ENCODE measurements around the gene IQCN. TPM values are rescaled to one million over a fixed set of nuclear protein-coding genes. Genes with fewer than 3 reads are reported as not detected.

The IQCN gene
- total RNA-seq, 2 experiments from 2014 or later, result 0.59 to 0.69 TPM

DNA sequence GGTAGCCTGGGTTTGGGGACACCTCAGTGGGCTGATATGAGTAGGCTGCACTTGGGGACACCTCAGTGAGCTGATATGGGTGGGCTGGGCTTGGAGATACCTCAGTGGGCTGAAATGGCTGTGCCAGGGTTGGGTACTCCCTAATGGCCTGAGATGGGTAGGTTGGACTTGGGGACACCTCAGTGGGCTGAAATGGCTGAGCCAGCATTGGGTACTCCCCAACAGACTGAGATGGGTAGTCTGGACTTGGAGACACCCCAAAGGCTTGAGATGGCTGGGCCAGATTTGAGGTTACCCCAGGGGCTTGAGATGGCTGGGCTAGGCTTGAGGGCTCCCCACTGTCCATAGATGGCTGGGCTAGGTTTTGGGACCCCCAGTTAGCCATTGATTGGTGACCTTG is 12.1 kb downstream of the IQCN start:
- intact Hi-C loops (cut with micrococcal nuclease), result no loop called here
- Mint-ChIP-seq H3K27ac (no peak overlapping the region), H3K27me3 (no peaks in the 10 kb centered on the region), H3K36me3 (ENCODE audit: low read depth) (no peaks in the 10 kb centered on the region), H3K4me1 (ENCODE audit: low read depth) (no peaks in the 10 kb centered on the region), H3K4me3 (no peak overlapping the region), H3K9me3 (no peaks in the 10 kb centered on the region)
- DNase-seq (no peak), ATAC-seq (no peak)
- POLR2A ChIA-PET, result interaction anchor here (1.3 kb wide), 2 partner anchors 18 to 58 kb away, joined by 4 read pairs; partner anchors contain the start of gene RAB3A
- TF ChIP-seq CTCF (IDR thresholded peaks at IDR 0.05), result no peak
- CTCF ChIA-PET, result interaction anchor here (1.5 to 2.1 kb wide), 3 partner anchors 10 to 17 kb away, joined by 4 to 12 read pairs (median 9); no protein-coding TSS in a partner anchor

DNA sequence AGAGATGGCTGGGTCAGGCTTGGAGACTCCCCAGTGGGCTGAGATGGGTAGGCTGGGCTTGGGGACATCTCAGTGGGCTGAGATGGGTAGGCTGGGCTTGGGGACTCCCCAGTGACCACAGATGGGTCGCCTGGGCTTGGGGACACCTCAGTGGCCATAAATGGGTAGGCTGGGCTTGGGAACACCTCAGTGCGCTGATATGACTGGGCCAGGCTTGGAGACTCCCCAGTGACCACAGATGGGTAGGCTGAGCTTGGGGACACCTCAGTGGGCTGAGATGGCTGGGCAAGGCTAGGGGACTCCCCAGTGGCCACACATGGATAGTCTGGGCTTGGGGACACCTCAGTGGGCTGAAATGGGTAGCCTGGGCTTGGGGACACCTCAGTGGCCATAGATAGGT is 12.8 kb downstream of the IQCN start:
- ATAC-seq, result no peak
- no peak overlapping the region for H3K27ac Mint-ChIP-seq
- DNase-seq, result no peak
- no peaks in the 10 kb centered on the region for H3K4me1 Mint-ChIP-seq (ENCODE audit: low read depth)
- no peak for TF ChIP-seq CTCF (IDR thresholded peaks at IDR 0.05)
- no peak overlapping the region for H3K4me3 Mint-ChIP-seq
- POLR2A ChIA-PET, result interaction anchor here (1.2 kb wide), 1 partner anchor 18 kb away, joined by 4 read pairs; no protein-coding TSS in a partner anchor
- CTCF ChIA-PET, result interaction anchor here (1.0 to 2.1 kb wide), 6 partner anchors 9 to 67 kb away, joined by 3 to 12 read pairs (median 4); no protein-coding TSS in a partner anchor
- H3K36me3 Mint-ChIP-seq (ENCODE audit: low read depth), result no peaks in the 10 kb centered on the region
- H3K9me3 Mint-ChIP-seq, result no peaks in the 10 kb centered on the region
- intact Hi-C loops (cut with micrococcal nuclease), result no loop called here
- H3K27me3 Mint-ChIP-seq, result no peaks in the 10 kb centered on the region

GRCh38 chr19:18259893-18260292 is 14.4 kb downstream of the IQCN start:
- H3K36me3 Mint-ChIP-seq (ENCODE audit: low read depth), result no peaks in the 10 kb centered on the region
- no peak overlapping the region for H3K27ac Mint-ChIP-seq
- intact Hi-C loops (cut with micrococcal nuclease), result no loop called here
- H3K9me3 Mint-ChIP-seq, result no peaks in the 10 kb centered on the region
- DNase-seq, result no peak
- peaks cover 2% of the 10 kb centered on the region for H3K27me3 Mint-ChIP-seq
- TF ChIP-seq CTCF (IDR thresholded peaks at IDR 0.05), result no peak
- CTCF ChIA-PET, result interaction anchor here (1.4 kb wide), 1 partner anchor 18 kb away, joined by 4 read pairs; no protein-coding TSS in a partner anchor
- ATAC-seq, result no peak
- POLR2A ChIA-PET, result no interaction called here
- no peak overlapping the region for H3K4me3 Mint-ChIP-seq
- no peaks in the 10 kb centered on the region for H3K4me1 Mint-ChIP-seq (ENCODE audit: low read depth)

- Mint-ChIP-seq H3K4me1 (ENCODE audit: low read depth) (no peaks in the 10 kb centered on the region), H3K36me3 (ENCODE audit: low read depth) (no peaks in the 10 kb centered on the region), H3K27me3 (peaks cover 13% of the 10 kb centered on the region), H3K27ac (no peak overlapping the region), H3K9me3 (no peaks in the 10 kb centered on the region), H3K4me3 (no peak overlapping the region)
- no peak for DNase-seq
- ATAC-seq, result no peak
- CTCF ChIA-PET, result interaction anchor here (1.1 to 9.5 kb wide), 3 partner anchors 52 to 142 kb away, joined by 3 to 185 read pairs (median 3); partner anchors contain the start of gene RAB3A
- intact Hi-C loops (cut with micrococcal nuclease), result no loop called here
- TF ChIP-seq CTCF (IDR thresholded peaks at IDR 0.05), result no peak
- POLR2A ChIA-PET, result interaction anchor here (0.6 to 1.0 kb wide), 2 partner anchors 16 to 17 kb away, joined by 3 read pairs; partner anchors contain the start of gene IQCN
Measured at GRCh38 chr19:18257503-18258470, 16.5 kb downstream of the IQCN start.

Data from activated CD8-positive, alpha-beta T cell treated with anti-CD3 and anti-CD28 coated beads for 36 hours (primary cell).